SHP77 (cell line): ENCODE results near the gene SNX2.
A peak's percentile ranks its signal among the peaks of the same experiment; 100 is the strongest.
"Not testable (repeated sequence)": the region's sequence is repeated elsewhere in the genome, so short reads cannot be mapped to it uniquely, and the experiment has no call there.

Experiments
- DNase-seq, 2 experiments: peaks; one replicate each; lab custom pipeline; 2025; lab: John Stamatoyannopoulos, UW

Gene SNX2

GRCh38 chr5:122844136-122844909, 69.4 kb downstream of the SNX2 start:
- no peak for DNase-seq

GRCh38 chr5:122844910-122845228, 70.0 kb downstream of the SNX2 start:
- DNase-seq, result no peak

GRCh38 chr5:122845229-122846050, 70.6 kb downstream of the SNX2 start, which contains the start of gene SNX24:
SNX24 (plus strand) TSS chr5:122845613; CDS start chr5:122845634, 21 bp downstream.
- DNase-seq, result peak; percentile 70 to 79

GRCh38 chr5:122846051-122846550, 71.2 kb downstream of the SNX2 start:
- DNase-seq, result no peak

- no peak for DNase-seq
Observed at GRCh38 chr5:122847687-122848081, 72.8 kb downstream of the SNX2 start.

- no peak for DNase-seq
Observed at GRCh38 chr5:122849771-122850170, 74.9 kb downstream of the SNX2 start.

GRCh38 chr5:122857538-122857937, 82.7 kb downstream of the SNX2 start:
- not testable (repeated sequence) for DNase-seq

GRCh38 chr5:122858451-122858850, 83.6 kb downstream of the SNX2 start:
- no peak for DNase-seq

- DNase-seq, result no peak
Observed at GRCh38 chr5:122863240-122863639, 88.4 kb downstream of the SNX2 start.

- DNase-seq, result no peak
Observed at GRCh38 chr5:122863721-122864120, 88.8 kb downstream of the SNX2 start.

GRCh38 chr5:122864400-122864799, 89.5 kb downstream of the SNX2 start:
- no peak for DNase-seq

- no peak for DNase-seq
Observed at GRCh38 chr5:122864842-122865241, 90.0 kb downstream of the SNX2 start.

GRCh38 chr5:122870219-122870856, 95.5 kb downstream of the SNX2 start:
- no peak for DNase-seq

GRCh38 chr5:122871661-122872060, 96.8 kb downstream of the SNX2 start:
- DNase-seq, result no peak

- DNase-seq, result no peak
Observed at GRCh38 chr5:122874179-122874875, 99.4 kb downstream of the SNX2 start.

GRCh38 chr5:122877518-122877917, 102.6 kb downstream of the SNX2 start:
- no peak for DNase-seq

GRCh38 chr5:122879076-122879475, 104.2 kb downstream of the SNX2 start:
- no peak for DNase-seq
